Right ventricle myocardium inferior (tissue), 1 donor: Measurements from ENCODE around the gene NECTIN4. TPM values are rescaled to one million over a fixed set of nuclear protein-coding genes. Genes with fewer than 3 reads are reported as not detected.

Experiments used
- total RNA-seq: library from RNA; stranded (reverse); fragmentation: NEBNext Ultra II Directional; extraction: Animal tissue kit (Norgen Biotek cat#: 25700); gene quantifications from one replicate; pipeline ENCODE4 v1.2.1, GENCODE V29; 2021
- donor health status: DM: no; HTN: yes; CAD: no; lungs with severe emphysema.

NECTIN4 gene
- total RNA-seq, 1 donor from 2014 or later, result not detected

Other genes starting within 250 kb of the NECTIN4 start
- gene CD244, start 226.7 kb downstream of the NECTIN4 start, total RNA-seq, result 0.70 TPM
- 9.2 TPM for gene ITLN1, start 204.4 kb downstream of the NECTIN4 start, total RNA-seq
- not detected for gene ITLN2, start 134.7 kb downstream of the NECTIN4 start, total RNA-seq
- gene F11R, start 68.4 kb downstream of the NECTIN4 start, total RNA-seq, result 9.8 TPM
- gene TSTD1, start 50.6 kb downstream of the NECTIN4 start, total RNA-seq, result 10.5 TPM
- 33.7 TPM for gene USF1, start 43.6 kb downstream of the NECTIN4 start, total RNA-seq
- 3.7 TPM for gene ARHGAP30, start 19.7 kb downstream of the NECTIN4 start, total RNA-seq
- 6.5 TPM for gene KLHDC9, start 8.8 kb upstream of the NECTIN4 start, total RNA-seq
- gene PFDN2, start 28.5 kb upstream of the NECTIN4 start, total RNA-seq, result 62.8 TPM
- 36.5 TPM for gene NIT1, start 28.5 kb upstream of the NECTIN4 start, total RNA-seq
- 29.2 TPM for gene DEDD, start 43.1 kb upstream of the NECTIN4 start, total RNA-seq
- 82.8 TPM for gene UFC1, start 64.4 kb upstream of the NECTIN4 start, total RNA-seq
- gene USP21, start 69.9 kb upstream of the NECTIN4 start, total RNA-seq, result 19.5 TPM
- gene PPOX, start 76.9 kb upstream of the NECTIN4 start, total RNA-seq, result 13.5 TPM
- 20.9 TPM for gene B4GALT3, start 87.9 kb upstream of the NECTIN4 start, total RNA-seq
- 13.0 TPM for gene ADAMTS4, start 109.5 kb upstream of the NECTIN4 start, total RNA-seq
- gene NDUFS2, start 112.8 kb upstream of the NECTIN4 start, total RNA-seq, result 334 TPM
- 38.3 TPM for gene FCER1G, start 125.7 kb upstream of the NECTIN4 start, total RNA-seq
- gene APOA2, start 134.1 kb upstream of the NECTIN4 start, total RNA-seq, result not detected
- gene TOMM40L, start 136.5 kb upstream of the NECTIN4 start, total RNA-seq, result 39.1 TPM
- not detected for gene NR1I3, start 148.6 kb upstream of the NECTIN4 start, total RNA-seq
- 0.60 TPM for gene PCP4L1, start 169.2 kb upstream of the NECTIN4 start, total RNA-seq
- 4.4 TPM for gene MPZ, start 220.4 kb upstream of the NECTIN4 start, total RNA-seq
- gene SDHC, start 224.8 kb upstream of the NECTIN4 start, total RNA-seq, result 407 TPM